ENCODE results near the gene FERMT1.

FERMT1 gene

DNA sequence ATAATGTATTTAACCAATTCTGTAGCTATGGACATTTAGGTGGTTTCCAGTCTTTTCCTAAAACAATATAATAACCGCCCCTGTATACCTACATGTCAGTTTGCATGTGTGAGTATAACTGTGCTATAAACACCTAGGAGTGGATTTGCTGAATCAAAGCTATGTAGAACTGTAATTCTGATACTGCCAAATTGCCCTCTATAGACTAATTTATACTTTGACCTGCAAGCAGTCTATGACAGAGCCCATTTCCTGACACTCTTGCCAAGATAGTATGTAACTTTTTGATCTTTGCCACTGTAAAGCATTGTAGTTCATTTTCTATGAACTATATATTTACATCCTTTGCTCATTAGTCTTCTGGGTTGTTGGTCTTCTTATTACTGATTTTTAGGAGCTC is 19.5 kb downstream of the FERMT1 start:
- Histone ChIP-seq H3K9ac (ENCODE audit: low read length) (no peak overlapping the region), H4K8ac (ENCODE audit: low read length) (no peak overlapping the region), H2BK12ac (ENCODE audit: low read length in 2 of 2) (no peak overlapping the region), H3K18ac (ENCODE audit: low read depth in 1 of 2, low read length in 2 of 2) (no peak overlapping the region), H2BK15ac (ENCODE audit: low read depth, poor library complexity, severe bottlenecking) (no peak overlapping the region), H3K79me1 (replicated peaks; ENCODE audit: low read length, poor library complexity, severe bottlenecking) (no peaks in the 10 kb centered on the region), H3K4ac (ENCODE audit: low read depth in 1 of 2, low read length in 2 of 2) (no peak overlapping the region), H3K4me1 (ENCODE audit: control insufficient read depth, insufficient read depth, low read depth, low read length) (no peaks in the 10 kb centered on the region), H2AFZ (ENCODE audit: low read depth, low read length) (no peak overlapping the region), H4K91ac (ENCODE audit: low read length) (no peak overlapping the region), H3K9me3 (ENCODE audit: control insufficient read depth, low read length) (no peaks in the 10 kb centered on the region), H2AK5ac (ENCODE audit: low read length, severe bottlenecking) (no peak overlapping the region), H3K14ac (ENCODE audit: low read length in 2 of 2) (no peak overlapping the region), H3K36me3 (ENCODE audit: control insufficient read depth in 1 of 2, insufficient read depth in 2 of 2, low read depth in 1 of 2, low read length in 2 of 2) (peaks cover 0 to 28% of the 10 kb centered on the region in 2 experiments), H3K4me3 (ENCODE audit: insufficient read depth in 1 of 2, low read depth in 1 of 2, low read length in 2 of 2) (no peak overlapping the region), H3K4me2 (ENCODE audit: low read length, poor library complexity, severe bottlenecking) (no peak overlapping the region), H2BK5ac (ENCODE audit: low read depth, low read length, poor library complexity, severe bottlenecking) (no peak overlapping the region), H2BK120ac (ENCODE audit: low read depth, low read length) (no peak overlapping the region), H3K23ac (ENCODE audit: low read length in 2 of 2) (no peak overlapping the region), H3K27me3 (ENCODE audit: control insufficient read depth in 1 of 2, insufficient read depth in 1 of 2, low read length in 2 of 2) (no peaks in the 10 kb centered on the region), H3K27ac (ENCODE audit: low read length, poor library complexity, severe bottlenecking) (no peak overlapping the region)
- no CpG with 5 or more reads among the region's 1 CpG for WGBS
- no peak for DNase-seq

DNA sequence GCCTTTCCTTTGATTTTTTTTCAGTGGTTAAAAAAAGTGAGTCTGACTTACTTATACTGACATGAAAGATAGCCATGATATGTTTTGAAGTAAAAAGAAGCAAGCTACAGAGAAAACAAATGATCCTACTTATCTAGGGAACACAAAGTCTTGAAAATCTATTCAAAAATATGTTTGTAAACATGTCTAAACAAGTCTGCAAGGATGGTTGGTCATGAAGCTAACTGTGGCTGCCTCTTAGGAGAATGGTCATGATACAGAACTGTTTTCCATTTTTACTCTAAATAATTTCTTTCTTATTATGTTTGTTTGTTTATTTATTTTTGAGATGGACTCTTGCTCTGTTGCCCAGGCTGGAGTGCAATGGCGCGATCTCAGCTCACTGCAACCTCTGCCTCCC is 21.5 kb downstream of the FERMT1 start:
- Histone ChIP-seq H3K79me1 (replicated peaks; ENCODE audit: low read length, poor library complexity, severe bottlenecking) (no peaks in the 10 kb centered on the region), H3K9ac (ENCODE audit: low read length) (no peak overlapping the region), H3K4me2 (ENCODE audit: low read length, poor library complexity, severe bottlenecking) (no peak overlapping the region), H4K91ac (ENCODE audit: low read length) (no peak overlapping the region), H3K4me1 (ENCODE audit: control insufficient read depth, insufficient read depth, low read depth, low read length) (no peaks in the 10 kb centered on the region), H2BK15ac (ENCODE audit: low read depth, poor library complexity, severe bottlenecking) (no peak overlapping the region), H3K4ac (ENCODE audit: low read depth in 1 of 2, low read length in 2 of 2) (no peak overlapping the region), H3K14ac (ENCODE audit: low read length in 2 of 2) (no peak overlapping the region), H3K9me3 (ENCODE audit: control insufficient read depth, low read length) (no peaks in the 10 kb centered on the region), H2AFZ (ENCODE audit: low read depth, low read length) (no peak overlapping the region), H3K18ac (ENCODE audit: low read depth in 1 of 2, low read length in 2 of 2) (no peak overlapping the region), H4K8ac (ENCODE audit: low read length) (no peak overlapping the region), H3K4me3 (ENCODE audit: insufficient read depth in 1 of 2, low read depth in 1 of 2, low read length in 2 of 2) (no peak overlapping the region), H3K27me3 (ENCODE audit: control insufficient read depth in 1 of 2, insufficient read depth in 1 of 2, low read length in 2 of 2) (no peaks in the 10 kb centered on the region), H2AK5ac (ENCODE audit: low read length, severe bottlenecking) (no peak overlapping the region), H3K23ac (ENCODE audit: low read length in 2 of 2) (no peak overlapping the region), H3K27ac (ENCODE audit: low read length, poor library complexity, severe bottlenecking) (no peak overlapping the region), H3K36me3 (ENCODE audit: control insufficient read depth in 1 of 2, insufficient read depth in 2 of 2, low read depth in 1 of 2, low read length in 2 of 2) (peaks cover 0 to 32% of the 10 kb centered on the region in 2 experiments), H2BK5ac (ENCODE audit: low read depth, low read length, poor library complexity, severe bottlenecking) (no peak overlapping the region), H2BK12ac (ENCODE audit: low read length in 2 of 2) (no peak overlapping the region), H2BK120ac (ENCODE audit: low read depth, low read length) (no peak overlapping the region)
- 97% methylated on average over 2 of the region's 2 CpGs for WGBS
- peak; percentile 2 for DNase-seq

DNA sequence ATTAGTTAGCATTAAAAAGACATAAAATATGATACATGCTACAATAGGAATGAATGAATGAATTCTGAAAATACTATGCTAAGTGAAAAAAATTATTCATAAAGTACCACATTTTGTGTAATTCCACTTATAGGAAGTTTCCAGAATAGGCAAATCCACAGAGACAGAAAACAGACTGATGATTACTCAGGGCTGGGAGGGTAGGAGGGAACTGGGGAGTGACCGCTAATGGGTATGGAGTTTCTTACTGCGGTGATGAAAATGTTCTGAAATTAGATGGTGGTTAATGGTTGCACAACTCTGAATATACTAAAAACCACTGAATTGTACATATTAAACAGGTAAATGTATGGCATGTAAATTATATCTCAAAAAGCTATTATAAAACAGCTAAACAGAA is 22.6 kb downstream of the FERMT1 start:
- no peaks in the 10 kb centered on the region for H3K79me1 ChIP-seq (replicated peaks; ENCODE audit: low read length, poor library complexity, severe bottlenecking)
- no peak for DNase-seq
- no CpG with 5 or more reads among the region's 2 CpGs for WGBS
- no peak overlapping the region for H2BK120ac ChIP-seq (ENCODE audit: low read depth, low read length)
- H3K18ac ChIP-seq (ENCODE audit: low read depth in 1 of 2, low read length in 2 of 2), result no peak overlapping the region
- H3K4me2 ChIP-seq (ENCODE audit: low read length, poor library complexity, severe bottlenecking), result no peak overlapping the region
- H3K9me3 ChIP-seq (ENCODE audit: control insufficient read depth, low read length), result no peaks in the 10 kb centered on the region
- H2AK5ac ChIP-seq (ENCODE audit: low read length, severe bottlenecking), result no peak overlapping the region
- no peak overlapping the region for H3K4ac ChIP-seq (ENCODE audit: low read depth in 1 of 2, low read length in 2 of 2)
- H3K36me3 ChIP-seq (ENCODE audit: control insufficient read depth in 1 of 2, insufficient read depth in 2 of 2, low read depth in 1 of 2, low read length in 2 of 2), result peaks cover 0 to 41% of the 10 kb centered on the region in 2 experiments
- H3K27ac ChIP-seq (ENCODE audit: low read length, poor library complexity, severe bottlenecking), result no peak overlapping the region
- no peak overlapping the region for H3K4me3 ChIP-seq (ENCODE audit: insufficient read depth in 1 of 2, low read depth in 1 of 2, low read length in 2 of 2)
- no peak overlapping the region for H3K23ac ChIP-seq (ENCODE audit: low read length in 2 of 2)
- no peak overlapping the region for H2BK15ac ChIP-seq (ENCODE audit: low read depth, poor library complexity, severe bottlenecking)
- H4K91ac ChIP-seq (ENCODE audit: low read length), result no peak overlapping the region
- H3K4me1 ChIP-seq (ENCODE audit: control insufficient read depth, insufficient read depth, low read depth, low read length), result no peaks in the 10 kb centered on the region
- no peak overlapping the region for H4K8ac ChIP-seq (ENCODE audit: low read length)
- no peak overlapping the region for H3K9ac ChIP-seq (ENCODE audit: low read length)
- no peaks in the 10 kb centered on the region for H3K27me3 ChIP-seq (ENCODE audit: control insufficient read depth in 1 of 2, insufficient read depth in 1 of 2, low read length in 2 of 2)
- no peak overlapping the region for H2BK12ac ChIP-seq (ENCODE audit: low read length in 2 of 2)
- no peak overlapping the region for H2BK5ac ChIP-seq (ENCODE audit: low read depth, low read length, poor library complexity, severe bottlenecking)
- no peak overlapping the region for H2AFZ ChIP-seq (ENCODE audit: low read depth, low read length)
- H3K14ac ChIP-seq (ENCODE audit: low read length in 2 of 2), result no peak overlapping the region

DNA sequence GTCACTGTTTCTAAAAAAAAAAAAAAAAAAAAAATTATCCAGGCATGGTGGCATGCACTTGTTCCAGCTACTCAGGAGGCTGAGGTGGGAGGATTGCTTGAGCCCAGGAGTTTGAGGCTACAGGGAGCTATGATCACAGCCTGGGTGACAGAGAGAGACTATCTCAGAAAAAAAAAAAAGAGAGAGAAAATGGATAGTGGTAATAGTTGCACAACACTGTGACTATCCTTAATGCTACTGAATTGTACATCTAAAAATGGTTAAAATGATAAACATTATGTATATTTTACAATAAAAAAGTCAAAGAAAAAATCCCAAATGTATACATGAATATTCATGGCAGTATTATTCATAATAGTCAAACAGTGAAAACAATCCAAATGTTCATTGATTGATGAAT is 23.0 kb downstream of the FERMT1 start:
- Histone ChIP-seq H3K9ac (ENCODE audit: low read length) (no peak overlapping the region), H4K91ac (ENCODE audit: low read length) (no peak overlapping the region), H3K4me3 (ENCODE audit: insufficient read depth in 1 of 2, low read depth in 1 of 2, low read length in 2 of 2) (no peak overlapping the region), H2BK15ac (ENCODE audit: low read depth, poor library complexity, severe bottlenecking) (no peak overlapping the region), H3K4me2 (ENCODE audit: low read length, poor library complexity, severe bottlenecking) (no peak overlapping the region), H3K9me3 (ENCODE audit: control insufficient read depth, low read length) (no peaks in the 10 kb centered on the region), H3K18ac (ENCODE audit: low read depth in 1 of 2, low read length in 2 of 2) (no peak overlapping the region), H2BK5ac (ENCODE audit: low read depth, low read length, poor library complexity, severe bottlenecking) (no peak overlapping the region), H3K4me1 (ENCODE audit: control insufficient read depth, insufficient read depth, low read depth, low read length) (no peaks in the 10 kb centered on the region), H2BK12ac (ENCODE audit: low read length in 2 of 2) (no peak overlapping the region), H4K8ac (ENCODE audit: low read length) (no peak overlapping the region), H2BK120ac (ENCODE audit: low read depth, low read length) (no peak overlapping the region), H2AK5ac (ENCODE audit: low read length, severe bottlenecking) (no peak overlapping the region), H3K79me1 (replicated peaks; ENCODE audit: low read length, poor library complexity, severe bottlenecking) (no peaks in the 10 kb centered on the region), H3K4ac (ENCODE audit: low read depth in 1 of 2, low read length in 2 of 2) (no peak overlapping the region), H3K27ac (ENCODE audit: low read length, poor library complexity, severe bottlenecking) (no peak overlapping the region), H3K23ac (ENCODE audit: low read length in 2 of 2) (no peak overlapping the region), H3K36me3 (ENCODE audit: control insufficient read depth in 1 of 2, insufficient read depth in 2 of 2, low read depth in 1 of 2, low read length in 2 of 2) (peaks cover 0 to 45% of the 10 kb centered on the region in 2 experiments), H3K14ac (ENCODE audit: low read length in 2 of 2) (no peak overlapping the region), H2AFZ (ENCODE audit: low read depth, low read length) (no peak overlapping the region), H3K27me3 (ENCODE audit: control insufficient read depth in 1 of 2, insufficient read depth in 1 of 2, low read length in 2 of 2) (no peaks in the 10 kb centered on the region)
- no peak for DNase-seq
